Breast epithelium (tissue), 4 donors: ENCODE measurements around the gene SDK2. TPM values are rescaled to one million over a fixed set of nuclear protein-coding genes. Genes with fewer than 3 reads are reported as not detected.

ENCODE experiments used
- DNase-seq, 2 donors: peaks; one replicate each; pipeline ENCODE4 v3.0.0-alpha.2; 2019; ENCODE audit warnings: low spot score in 2 of 2
- H3K27ac ChIP-seq, 2 donors: fragments of 200-600 bp; sonication (generic) in 1 of 2; one replicate each; pipeline ENCODE4 v1.5.1; 2016 to 2019; ENCODE audit warnings: mild to moderate bottlenecking in 1 of 2
- H3K27me3 ChIP-seq, 2 donors: fragments of 200-600 bp; sonication (generic) in 1 of 2; one replicate each; pipeline versions ENCODE4 v1.5.1 to v1.6.0; 2017 to 2019; ENCODE audit warnings: control low read depth in 1 of 2, mild to moderate bottlenecking in 1 of 2
- H3K36me3 ChIP-seq: fragments of 200-600 bp; one replicate; pipeline ENCODE4 v1.5.1; 2019
- H3K4me1 ChIP-seq, 2 donors: fragments of 200-600 bp; sonication (generic); one replicate each; pipeline ENCODE4 v1.5.1; 2016 to 2019; ENCODE audit warnings: control low read depth in 1 of 2
- H3K4me3 ChIP-seq, 3 donors: fragments of 200-600 bp; sonication (generic); 1 replicate in 2 of 3; 2 replicates in 1 of 3; pipeline ENCODE4 v1.5.1; 2016 to 2019; ENCODE audit warnings: mild to moderate bottlenecking in 3 of 3, moderate library complexity in 2 of 3
- H3K9me3 ChIP-seq, 2 donors: fragments of 200-600 bp; sonication (generic) in 1 of 2; one replicate each; pipeline ENCODE4 v1.5.1; 2016 to 2019; ENCODE audit warnings: control low read depth in 1 of 2
- POLR2A ChIP-seq: fragments of 450-650 bp; IDR thresholded peaks from one replicate; pipeline ENCODE4 v1.6.1; 2016; ENCODE audit warnings: antibody characterized with exemption, mild to moderate bottlenecking, moderate library complexity
- POLR2AphosphoS5 ChIP-seq, 3 donors: sonication (generic); formaldehyde crosslinking; IDR thresholded peaks; one replicate each; pipeline ENCODE4 v1.6.1; 2017; ENCODE audit warnings: antibody characterized with exemption in 3 of 3
- intact Hi-C: fragments of 100-400 bp; cut with DNase I; formaldehyde crosslinking; loops from one replicate; pipeline ENCODE4 v1.15.1; 2023; ENCODE audit warnings: low total_unique reads
- total RNA-seq, 3 donors: library from RNA; depleted of rRNA; stranded (reverse); fragments of >200 nt; gene quantifications; one replicate each; pipeline ENCODE4 v1.1.0, GENCODE V29; 2016
- TF ChIP-seq, protein P1 (sequence below), 3 donors: fragments of 450-650 bp; IDR thresholded peaks; one replicate each; pipeline ENCODE4 v1.5.1; 2016 to 2017; ENCODE audit warnings: antibody characterized with exemption in 3 of 3, mild to moderate bottlenecking in 3 of 3, moderate library complexity in 3 of 3

The SDK2 gene
- total RNA-seq, 3 donors from 2014 or later, result 0.16 to 2.9 (median 2.6) TPM

DNA sequence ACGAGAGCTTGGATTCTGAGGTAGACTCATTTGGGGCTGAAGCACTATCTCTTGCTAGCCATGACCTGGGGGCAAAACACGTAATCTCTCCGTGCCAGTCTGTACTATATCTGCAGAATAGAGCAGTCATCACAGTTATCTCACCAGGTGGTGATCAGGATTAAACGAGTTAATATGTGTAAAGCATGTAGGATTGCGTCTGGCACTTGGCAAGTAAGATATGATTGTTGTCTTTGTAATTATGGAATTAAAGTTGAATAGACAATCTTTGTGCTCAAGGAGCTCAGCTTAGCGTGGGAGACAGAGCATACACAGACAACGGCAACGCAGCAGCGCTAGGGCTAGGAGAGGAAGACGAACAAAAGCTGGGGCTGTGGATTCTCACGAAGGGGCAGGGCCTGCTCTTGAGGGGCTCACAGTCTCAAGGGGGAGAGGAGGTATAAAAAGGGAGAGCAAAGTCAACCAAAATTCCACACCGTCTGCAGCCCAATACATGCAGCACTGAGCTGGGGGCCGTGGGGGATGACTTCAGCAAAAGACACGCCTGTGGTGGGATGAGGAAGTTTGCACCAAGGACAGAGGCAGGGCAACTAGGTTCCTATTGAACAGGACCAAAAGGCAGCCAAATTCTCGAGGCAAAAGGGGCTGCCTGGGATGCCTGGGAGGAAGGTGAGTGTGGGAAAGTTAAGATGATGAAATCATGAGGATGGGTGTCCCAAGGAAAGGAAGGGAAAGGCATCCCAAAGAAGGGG lies 68.6 kb downstream of the SDK2 start:
- H3K9me3 ChIP-seq, result no peaks in the 10 kb centered on the region
- intact Hi-C loops, result no loop called here
- DNase-seq, result no peak
- TF ChIP-seq, protein P1, sequence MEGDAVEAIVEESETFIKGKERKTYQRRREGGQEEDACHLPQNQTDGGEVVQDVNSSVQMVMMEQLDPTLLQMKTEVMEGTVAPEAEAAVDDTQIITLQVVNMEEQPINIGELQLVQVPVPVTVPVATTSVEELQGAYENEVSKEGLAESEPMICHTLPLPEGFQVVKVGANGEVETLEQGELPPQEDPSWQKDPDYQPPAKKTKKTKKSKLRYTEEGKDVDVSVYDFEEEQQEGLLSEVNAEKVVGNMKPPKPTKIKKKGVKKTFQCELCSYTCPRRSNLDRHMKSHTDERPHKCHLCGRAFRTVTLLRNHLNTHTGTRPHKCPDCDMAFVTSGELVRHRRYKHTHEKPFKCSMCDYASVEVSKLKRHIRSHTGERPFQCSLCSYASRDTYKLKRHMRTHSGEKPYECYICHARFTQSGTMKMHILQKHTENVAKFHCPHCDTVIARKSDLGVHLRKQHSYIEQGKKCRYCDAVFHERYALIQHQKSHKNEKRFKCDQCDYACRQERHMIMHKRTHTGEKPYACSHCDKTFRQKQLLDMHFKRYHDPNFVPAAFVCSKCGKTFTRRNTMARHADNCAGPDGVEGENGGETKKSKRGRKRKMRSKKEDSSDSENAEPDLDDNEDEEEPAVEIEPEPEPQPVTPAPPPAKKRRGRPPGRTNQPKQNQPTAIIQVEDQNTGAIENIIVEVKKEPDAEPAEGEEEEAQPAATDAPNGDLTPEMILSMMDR (IDR thresholded peaks at IDR 0.05), result no peak
- TF ChIP-seq POLR2A (no peak), POLR2AphosphoS5 (IDR thresholded peaks at IDR 0.05) (no peak)
- H3K27me3 ChIP-seq, result peaks cover 0 to 8% of the 10 kb centered on the region in 2 donors
- no peak overlapping the region for H3K27ac ChIP-seq
- H3K36me3 ChIP-seq, result no peaks in the 10 kb centered on the region
- H3K4me3 ChIP-seq, result no peak overlapping the region
- no peaks in the 10 kb centered on the region for H3K4me1 ChIP-seq

DNA sequence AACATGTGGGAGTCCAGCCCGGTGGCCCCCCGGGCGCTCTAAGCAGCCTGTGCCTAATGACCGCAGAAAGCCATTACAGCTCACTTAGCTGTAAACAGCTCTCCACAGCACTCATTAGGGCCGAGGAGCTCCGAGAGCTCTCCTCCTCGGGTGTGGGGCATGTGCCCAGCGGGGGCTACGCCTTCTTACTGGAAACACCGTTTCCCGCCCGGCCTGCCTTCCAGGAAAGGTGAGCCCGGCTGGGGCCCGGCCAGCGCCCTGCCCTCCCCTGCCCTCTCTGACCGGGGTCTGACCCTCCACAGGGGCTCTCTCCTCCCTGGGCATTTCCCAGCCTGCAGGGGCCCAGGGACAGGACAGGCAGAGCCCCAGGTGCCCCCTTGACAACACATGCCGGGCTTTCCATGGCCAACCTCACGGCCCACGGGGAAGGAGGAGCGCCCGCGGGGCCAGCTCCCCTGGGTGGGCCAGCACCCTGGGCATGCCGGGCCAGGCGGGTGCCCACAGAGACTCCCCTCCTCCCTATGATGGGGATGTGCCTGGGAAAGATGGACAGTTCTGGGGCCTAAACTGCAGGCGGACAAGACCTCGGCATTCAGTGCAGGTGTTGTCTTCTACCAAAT lies 72.6 kb downstream of the SDK2 start:
- no peaks in the 10 kb centered on the region for H3K36me3 ChIP-seq
- H3K4me1 ChIP-seq, result no peaks in the 10 kb centered on the region
- no peak overlapping the region for H3K27ac ChIP-seq
- DNase-seq, result no peak
- peaks cover 0 to 8% of the 10 kb centered on the region in 2 donors for H3K27me3 ChIP-seq
- no peaks in the 10 kb centered on the region for H3K9me3 ChIP-seq
- no peak overlapping the region for H3K4me3 ChIP-seq
- no peak for TF ChIP-seq POLR2AphosphoS5 (IDR thresholded peaks at IDR 0.05)
- TF ChIP-seq, protein P1 (IDR thresholded peaks at IDR 0.05), result no peak
- no peak for TF ChIP-seq POLR2A
- intact Hi-C loops, result no loop called here

DNA sequence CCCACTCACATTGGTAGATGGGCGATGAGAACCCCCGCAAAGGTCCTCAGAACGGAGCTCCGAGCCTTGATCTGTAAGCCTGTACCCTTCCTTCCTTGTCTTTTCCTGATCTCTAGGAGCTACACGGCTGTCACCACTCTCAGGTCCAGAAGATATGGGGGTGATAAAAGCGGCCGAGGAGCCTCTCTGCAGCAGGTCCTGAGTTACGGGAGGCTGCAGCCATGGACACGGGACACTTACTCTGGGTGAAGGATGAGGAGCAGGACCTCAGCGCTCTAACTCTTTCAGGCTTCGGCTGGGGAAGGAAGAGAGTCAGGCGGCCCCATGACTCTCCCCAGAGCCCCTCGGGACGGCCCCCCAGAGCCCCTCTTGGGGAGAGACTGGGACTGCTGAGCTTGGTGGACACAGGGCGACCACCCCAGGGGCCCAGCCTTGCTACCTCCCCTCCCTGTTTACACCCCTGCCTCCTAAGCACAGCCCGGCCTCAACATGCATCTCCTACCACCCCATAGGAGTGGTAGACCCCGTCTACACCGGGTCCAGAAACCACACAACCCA lies 74.4 kb downstream of the SDK2 start:
- Histone ChIP-seq H3K4me3 (no peak overlapping the region), H3K4me1 (no peaks in the 10 kb centered on the region), H3K27ac (no peak overlapping the region), H3K27me3 (peaks cover 0 to 3% of the 10 kb centered on the region in 2 donors), H3K9me3 (no peaks in the 10 kb centered on the region), H3K36me3 (no peaks in the 10 kb centered on the region)
- DNase-seq, result no peak
- intact Hi-C loops, result loop anchor here (10.0 kb wide), 1 partner anchor 335 kb away; a partner anchor contains a TSS
- TF ChIP-seq POLR2AphosphoS5 (IDR thresholded peaks at IDR 0.05) (no peak), POLR2A (no peak)

DNA sequence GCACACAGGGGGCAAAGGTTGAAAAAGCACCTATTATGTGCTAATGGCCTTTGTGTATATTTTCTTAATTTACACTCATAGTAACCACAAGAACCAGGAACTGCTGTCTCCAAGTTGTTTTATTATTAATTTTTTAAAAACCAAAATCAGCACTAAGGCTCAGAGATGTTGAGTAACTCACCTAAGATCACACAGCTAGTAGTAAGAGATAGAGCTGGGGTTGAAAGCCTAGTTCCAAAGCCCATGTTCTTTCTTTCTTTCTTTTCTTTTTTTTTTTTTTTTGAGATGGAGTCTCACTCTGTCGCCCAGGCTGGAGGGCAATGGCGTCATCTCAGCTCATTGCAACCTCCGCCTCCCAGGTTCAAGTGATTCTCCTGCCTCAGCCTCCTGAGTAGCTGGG lies 75.3 kb downstream of the SDK2 start:
- TF ChIP-seq, protein P1 (IDR thresholded peaks at IDR 0.05), result no peak
- TF ChIP-seq POLR2AphosphoS5 (IDR thresholded peaks at IDR 0.05) (no peak), POLR2A (no peak)
- intact Hi-C loops, result loop anchor here (10.0 kb wide), 1 partner anchor 334 kb away; a partner anchor contains a TSS

DNA sequence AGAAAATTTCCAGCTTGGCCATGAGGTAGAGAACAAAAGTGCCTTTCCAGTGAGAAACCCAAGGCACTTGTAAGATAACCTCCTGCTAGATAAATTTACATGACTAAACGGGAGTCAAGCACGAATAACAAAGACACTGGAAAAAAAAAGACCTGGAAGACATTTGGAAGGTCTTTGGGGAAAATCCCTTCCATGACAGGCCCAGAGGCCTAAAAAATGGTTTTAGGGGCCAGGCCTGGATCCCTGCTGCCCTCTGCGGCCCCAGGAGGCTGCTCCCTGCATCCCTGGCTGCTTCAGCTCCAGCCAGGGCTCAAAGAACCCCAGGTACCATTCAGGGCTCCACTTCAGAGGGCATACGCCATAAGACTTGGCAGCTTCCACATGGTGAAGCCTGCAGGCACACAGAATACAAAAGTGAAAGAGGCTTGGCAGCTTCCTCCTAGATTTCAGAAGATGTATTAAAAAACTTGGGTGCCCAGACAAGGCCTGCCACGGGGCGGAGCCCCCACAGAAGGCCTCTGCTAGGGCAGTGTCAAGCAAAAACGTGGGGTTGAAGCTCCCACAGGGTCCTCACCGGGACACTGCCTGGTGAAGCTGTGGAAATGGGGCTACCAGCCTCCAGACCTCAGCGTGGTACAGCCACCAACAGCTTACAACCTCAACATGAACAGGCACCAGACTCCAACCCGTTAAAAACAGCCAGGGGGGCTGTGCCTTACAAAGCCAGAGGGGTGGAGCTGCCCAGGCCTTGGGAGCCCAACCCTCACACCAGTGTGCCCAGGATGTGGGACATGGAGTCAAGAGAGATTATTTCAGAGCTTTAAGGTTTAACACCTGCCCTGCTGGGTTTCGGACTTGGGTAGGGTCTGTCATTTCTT lies 77.1 kb downstream of the SDK2 start:
- Histone ChIP-seq H3K27me3 (no peaks in the 10 kb centered on the region), H3K4me3 (no peak overlapping the region), H3K36me3 (no peaks in the 10 kb centered on the region), H3K27ac (peak overlapping the region; percentile 61 to 67), H3K9me3 (no peaks in the 10 kb centered on the region), H3K4me1 (no peaks in the 10 kb centered on the region)
- peak in 1 of 2 donors; percentile 38 for DNase-seq
- TF ChIP-seq, protein P1 (IDR thresholded peaks at IDR 0.05), result no peak
- TF ChIP-seq POLR2A, result no peak
- TF ChIP-seq POLR2AphosphoS5 (IDR thresholded peaks at IDR 0.05), result no peak
- intact Hi-C loops, result loop anchor here (10.0 kb wide), 1 partner anchor 332 kb away; a partner anchor contains a TSS

More for the DNA sequence above, 75.3 kb downstream of the SDK2 start:
- H3K36me3 ChIP-seq, result no peaks in the 10 kb centered on the region
- no peaks in the 10 kb centered on the region for H3K4me1 ChIP-seq
- no peak overlapping the region for H3K27ac ChIP-seq
- H3K27me3 ChIP-seq, result peaks cover 0 to 3% of the 10 kb centered on the region in 2 donors
- DNase-seq, result no peak
- no peaks in the 10 kb centered on the region for H3K9me3 ChIP-seq
- H3K4me3 ChIP-seq, result no peak overlapping the region
